Rectal smooth muscle tissue (tissue), 1 donor: ENCODE data around the gene AKAP14.

Experiments used
- H3K27ac ChIP-seq: one replicate; pipeline ENCODE4 v1.7.0; 2013; ENCODE audit warnings: low read depth, low read length, inconsistent platforms
- H3K27me3 ChIP-seq: one replicate; pipeline ENCODE4 v1.7.0; 2013; ENCODE audit warnings: low read length; ENCODE audit not compliant: control insufficient read depth, insufficient read depth
- H3K36me3 ChIP-seq: one replicate; pipeline ENCODE4 v1.7.0; 2013; ENCODE audit warnings: low read length; ENCODE audit not compliant: control insufficient read depth, insufficient read depth
- H3K4me1 ChIP-seq: one replicate; pipeline ENCODE4 v1.7.0; 2013; ENCODE audit warnings: low read length; ENCODE audit not compliant: control insufficient read depth, insufficient read depth
- H3K4me3 ChIP-seq: one replicate; pipeline ENCODE4 v1.7.0; 2013; ENCODE audit warnings: low read length
- H3K9ac ChIP-seq: one replicate; pipeline ENCODE4 v1.7.0; 2013; ENCODE audit warnings: low read length

AKAP14 gene

DNA sequence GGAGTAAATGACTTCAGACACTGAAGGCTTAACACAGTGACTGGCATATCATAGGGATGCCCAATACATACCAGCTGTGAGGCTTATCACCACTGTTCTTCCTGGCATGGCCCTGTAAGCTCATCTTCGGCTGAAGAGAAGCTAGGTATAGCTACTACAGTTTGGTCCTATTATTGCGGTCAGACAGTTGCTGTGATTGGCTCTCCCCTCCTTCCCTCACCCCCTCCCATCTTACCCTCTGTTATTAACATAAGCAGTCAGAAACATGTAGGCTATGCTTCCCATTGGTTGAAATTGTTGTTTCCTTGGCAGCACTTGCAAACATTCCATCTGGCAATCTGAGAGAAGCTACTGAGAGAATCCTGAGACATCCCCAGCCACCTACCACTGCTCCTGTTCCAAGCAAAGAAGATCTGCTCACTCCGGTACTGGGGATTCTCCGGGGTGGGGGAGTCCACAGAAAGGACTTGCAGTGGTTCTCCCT lies at the start of gene AKAP14:
TSS of gene AKAP14 (plus strand) at position 51 of the 484 bp plus-strand sequence. CDS start 7,331 bp downstream, outside the sequence.
- Histone ChIP-seq H3K9ac (no peak within 1 kb of the TSS), H3K27me3 (no peaks in the 10 kb centered on the region), H3K4me3 (no peak within 1 kb of the TSS), H3K4me1 (no peaks in the 10 kb centered on the region), H3K36me3 (no peaks in the 10 kb centered on the region), H3K27ac (no peak within 1 kb of the TSS)

DNA sequence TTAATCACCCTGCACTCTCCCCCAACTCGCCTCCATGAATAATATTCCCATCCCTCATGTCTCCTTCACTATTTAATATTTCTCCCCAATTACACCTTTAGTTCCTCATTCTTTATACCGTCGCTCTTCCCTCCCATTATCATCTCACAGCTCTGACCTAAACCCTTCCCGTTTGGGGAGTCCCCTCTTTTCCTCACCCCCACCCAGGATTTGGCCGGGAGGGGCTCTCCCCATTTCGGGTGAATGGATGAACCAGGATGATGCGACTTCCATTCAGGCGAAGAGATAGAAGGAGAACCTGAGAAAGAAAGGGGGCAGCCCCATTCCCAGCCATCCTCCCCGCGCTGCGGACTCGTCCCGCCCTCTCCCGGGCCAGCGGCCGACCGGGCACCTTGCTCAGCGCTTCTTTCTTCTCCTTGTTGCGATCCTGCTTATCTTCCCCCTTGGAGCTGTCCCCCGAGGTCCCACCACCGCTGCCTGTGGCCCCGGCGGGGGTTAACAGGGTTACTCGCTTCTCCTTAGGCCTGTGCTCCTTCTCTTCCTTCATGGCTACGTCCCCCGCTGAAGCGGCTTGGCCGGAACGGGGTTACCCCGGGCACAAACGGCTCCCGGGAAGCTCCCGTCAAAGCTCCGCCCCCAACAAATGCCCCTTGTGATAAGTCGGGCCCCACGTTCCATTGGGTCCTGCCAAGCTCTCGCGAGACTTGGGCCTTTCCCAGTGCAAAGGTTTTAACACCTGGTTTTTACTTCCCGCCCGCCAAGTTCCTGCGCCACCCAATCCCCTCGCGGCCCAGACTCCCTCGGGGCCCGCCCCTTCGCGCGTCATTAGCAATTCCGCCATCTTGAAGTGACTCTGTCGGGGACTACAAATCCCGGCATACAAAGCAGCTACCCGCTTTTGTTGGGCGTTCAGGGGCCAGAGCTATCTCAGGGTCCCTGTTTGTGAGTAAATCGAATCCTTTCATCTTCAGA lies 43.0 kb upstream of the AKAP14 start, which contains the start of gene UPF3B:
TSS of gene UPF3B (minus strand) at position 582 of the 972 bp plus-strand sequence. CDS start at position 547, 35 bp downstream.
- Histone ChIP-seq H3K36me3 (no peaks in the 10 kb centered on the region), H3K9ac (peak within 1 kb of the TSS; percentile 81), H3K27me3 (no peaks in the 10 kb centered on the region), H3K4me1 (no peaks in the 10 kb centered on the region), H3K27ac (peak within 1 kb of the TSS; percentile 77), H3K4me3 (peak within 1 kb of the TSS; percentile 69)

DNA sequence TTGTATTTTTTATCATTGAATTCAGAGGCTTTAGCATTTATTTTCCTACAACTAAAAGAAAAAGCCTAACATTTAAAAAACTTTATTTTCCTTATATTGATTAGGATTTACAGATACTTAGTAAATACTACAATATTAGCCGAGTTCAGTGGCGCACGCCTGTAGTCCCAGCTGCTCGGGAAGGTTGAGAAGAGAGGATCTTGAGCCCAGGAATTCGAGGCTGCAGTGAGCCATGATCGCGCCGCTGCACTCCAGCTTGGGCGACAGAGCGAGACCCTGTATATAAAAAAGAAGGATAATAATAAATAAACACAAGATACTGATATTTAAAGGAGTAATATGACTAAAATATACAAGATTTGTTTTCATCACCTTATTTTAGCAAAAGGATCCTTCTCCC lies 42.2 kb upstream of the AKAP14 start:
- no peak overlapping the region for H3K9ac ChIP-seq
- H3K4me3 ChIP-seq, result peak overlapping the region; percentile 52
- no peaks in the 10 kb centered on the region for H3K27me3 ChIP-seq

DNA sequence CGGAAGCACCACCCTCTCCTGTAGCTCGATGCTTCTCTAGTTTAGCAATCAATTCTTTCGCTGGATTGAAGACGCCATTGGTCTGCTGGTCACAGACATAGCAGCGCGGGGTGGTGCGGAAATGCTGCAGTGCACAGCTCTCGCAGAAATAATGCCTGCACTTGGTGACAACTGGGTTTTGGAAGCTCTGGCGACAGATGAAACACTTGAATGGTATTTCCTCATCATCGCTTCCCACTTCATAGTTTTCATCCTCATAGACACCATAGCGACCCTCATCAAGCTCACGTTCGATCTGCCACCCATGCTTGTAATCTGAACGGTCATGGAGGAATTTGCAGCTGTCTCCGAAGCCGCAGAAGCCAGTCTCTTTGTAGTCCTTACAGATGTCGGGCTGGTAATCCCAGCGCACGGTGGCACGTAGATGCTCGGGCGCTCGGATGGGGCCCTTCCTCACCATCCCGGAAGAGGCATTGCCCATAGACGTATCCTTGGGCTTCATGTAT lies 25.0 kb upstream of the AKAP14 start:
- no peaks in the 10 kb centered on the region for H3K27me3 ChIP-seq
- peak overlapping the region; percentile 59 for H3K4me3 ChIP-seq
- H3K4me1 ChIP-seq, result no peaks in the 10 kb centered on the region
- H3K9ac ChIP-seq, result peak overlapping the region; percentile 33
- H3K36me3 ChIP-seq, result no peaks in the 10 kb centered on the region
- H3K27ac ChIP-seq, result peak overlapping the region; percentile 91

More for the DNA sequence above, 42.2 kb upstream of the AKAP14 start:
- H3K4me1 ChIP-seq, result no peaks in the 10 kb centered on the region
- H3K36me3 ChIP-seq, result no peaks in the 10 kb centered on the region
- H3K27ac ChIP-seq, result peak overlapping the region; percentile 61

DNA sequence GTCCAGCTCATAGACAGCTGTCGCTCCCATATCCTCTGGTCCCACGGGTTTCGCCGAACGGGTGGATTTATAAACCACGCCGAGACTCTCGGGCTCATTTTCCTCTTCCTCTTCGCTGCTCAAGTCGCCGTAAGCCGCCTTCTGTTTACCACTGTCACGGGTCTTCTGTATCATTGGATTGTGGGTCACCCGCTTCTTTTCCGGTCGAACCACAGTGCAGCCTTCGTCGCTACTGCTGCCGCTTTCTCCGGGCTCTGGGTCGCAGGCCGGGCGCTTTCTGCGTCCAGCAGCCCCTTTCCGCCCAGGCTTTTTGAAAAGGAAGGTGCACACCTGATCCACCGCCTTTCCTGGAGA lies 24.5 kb upstream of the AKAP14 start:
- Histone ChIP-seq H3K36me3 (no peaks in the 10 kb centered on the region), H3K4me3 (peak overlapping the region; percentile 59), H3K9ac (peak overlapping the region; percentile 33), H3K4me1 (no peaks in the 10 kb centered on the region), H3K27ac (peak overlapping the region; percentile 91), H3K27me3 (no peaks in the 10 kb centered on the region)

DNA sequence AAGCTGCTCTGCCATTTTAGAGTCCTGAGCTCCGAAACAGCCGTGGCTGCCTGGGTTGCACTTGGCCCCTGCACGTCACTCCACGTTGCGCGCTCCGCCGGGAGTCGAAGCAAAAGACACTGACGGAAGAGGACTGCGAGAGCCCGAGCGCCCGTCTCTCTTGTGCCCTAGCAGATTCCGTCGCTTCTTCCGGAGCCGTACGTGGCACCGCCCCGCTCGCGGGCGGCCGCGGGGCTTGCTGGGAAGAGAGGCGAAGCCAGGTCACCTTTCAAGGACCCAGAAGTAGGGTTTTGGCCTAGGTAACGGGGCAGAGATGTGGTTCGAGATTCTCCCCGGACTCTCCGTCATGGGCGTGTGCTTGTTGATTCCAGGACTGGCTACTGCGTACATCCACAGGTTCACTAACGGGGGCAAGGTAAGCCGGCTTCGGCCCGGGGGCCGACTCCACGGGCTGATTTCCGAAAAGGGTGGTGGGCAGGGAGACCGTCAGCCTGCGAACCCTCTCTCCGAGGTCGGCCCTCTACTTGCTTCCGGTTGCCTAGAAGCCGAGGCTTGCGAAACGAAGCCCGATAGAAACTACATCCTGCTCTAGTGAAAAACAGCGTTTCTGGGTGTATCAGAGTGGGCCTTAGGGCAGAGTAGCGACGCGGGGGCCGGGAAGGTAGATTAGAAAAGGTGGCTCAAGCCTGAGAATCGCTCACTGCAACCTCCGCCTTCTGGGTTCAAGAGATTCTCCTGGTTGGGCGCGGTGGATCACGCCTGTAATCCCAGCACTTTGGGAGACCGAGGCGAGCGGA lies 23.9 kb upstream of the AKAP14 start, which contains the start of the genes NDUFA1 and RNF113A:
TSS of gene NDUFA1 (plus strand) at position 234 of the 797 bp plus-strand sequence. CDS start at position 314, 80 bp downstream.
TSS of gene RNF113A (minus strand) at position 135 of the 797 bp plus-strand sequence. CDS start at position 15, 120 bp downstream.
- no peaks in the 10 kb centered on the region for H3K36me3 ChIP-seq
- peak within 1 kb of the TSS; percentile 91 for H3K27ac ChIP-seq
- peak within 1 kb of the TSS; percentile 93 for H3K9ac ChIP-seq
- peak within 1 kb of the TSS; percentile 80 for H3K4me3 ChIP-seq
- no peaks in the 10 kb centered on the region for H3K27me3 ChIP-seq
- no peaks in the 10 kb centered on the region for H3K4me1 ChIP-seq

DNA sequence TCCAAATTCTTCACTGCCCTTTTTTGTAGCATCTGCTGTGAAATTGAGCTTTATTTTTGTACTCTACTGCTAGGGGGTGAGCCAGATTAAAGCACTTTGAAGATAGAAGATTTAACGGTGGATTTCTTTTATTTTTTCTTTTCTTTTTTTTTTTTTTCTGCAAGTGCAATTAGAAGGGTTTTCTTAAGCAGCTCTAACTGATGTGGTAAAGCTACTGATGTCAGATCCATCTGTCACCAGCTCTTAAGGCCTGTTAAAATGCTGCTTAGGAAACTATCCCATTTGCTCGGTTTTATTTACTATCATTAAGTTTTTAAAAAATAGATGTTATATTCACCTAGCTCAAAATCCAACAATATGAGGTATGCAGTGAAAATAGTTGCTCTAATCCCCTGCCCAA lies 17.0 kb upstream of the AKAP14 start:
- Histone ChIP-seq H3K9ac (no peak overlapping the region), H3K4me3 (no peak overlapping the region), H3K27me3 (no peaks in the 10 kb centered on the region), H3K36me3 (no peaks in the 10 kb centered on the region), H3K27ac (no peak overlapping the region), H3K4me1 (no peaks in the 10 kb centered on the region)

DNA sequence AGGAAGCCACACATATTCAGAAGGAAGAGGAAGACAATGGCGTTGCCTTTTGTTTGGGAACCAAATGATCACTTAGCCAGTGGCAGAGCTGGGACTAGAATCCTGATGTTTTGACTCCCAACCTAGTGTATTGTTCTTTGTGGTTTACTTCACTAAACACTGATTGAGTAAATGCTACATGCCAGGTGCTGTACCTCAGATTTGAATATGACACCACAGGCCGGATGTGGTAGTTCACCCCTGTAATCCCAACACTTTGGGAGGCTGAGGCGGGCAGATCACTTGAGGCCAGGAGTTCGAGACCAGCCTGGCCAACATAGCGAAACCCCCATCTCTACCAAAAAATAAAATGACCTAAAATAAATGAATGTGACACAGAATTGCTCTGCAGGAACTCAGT lies 15.6 kb upstream of the AKAP14 start:
- no peak overlapping the region for H3K4me3 ChIP-seq
- H3K36me3 ChIP-seq, result no peaks in the 10 kb centered on the region
- H3K4me1 ChIP-seq, result no peaks in the 10 kb centered on the region
- H3K27me3 ChIP-seq, result no peaks in the 10 kb centered on the region
- H3K27ac ChIP-seq, result no peak overlapping the region
- H3K9ac ChIP-seq, result no peak overlapping the region

DNA sequence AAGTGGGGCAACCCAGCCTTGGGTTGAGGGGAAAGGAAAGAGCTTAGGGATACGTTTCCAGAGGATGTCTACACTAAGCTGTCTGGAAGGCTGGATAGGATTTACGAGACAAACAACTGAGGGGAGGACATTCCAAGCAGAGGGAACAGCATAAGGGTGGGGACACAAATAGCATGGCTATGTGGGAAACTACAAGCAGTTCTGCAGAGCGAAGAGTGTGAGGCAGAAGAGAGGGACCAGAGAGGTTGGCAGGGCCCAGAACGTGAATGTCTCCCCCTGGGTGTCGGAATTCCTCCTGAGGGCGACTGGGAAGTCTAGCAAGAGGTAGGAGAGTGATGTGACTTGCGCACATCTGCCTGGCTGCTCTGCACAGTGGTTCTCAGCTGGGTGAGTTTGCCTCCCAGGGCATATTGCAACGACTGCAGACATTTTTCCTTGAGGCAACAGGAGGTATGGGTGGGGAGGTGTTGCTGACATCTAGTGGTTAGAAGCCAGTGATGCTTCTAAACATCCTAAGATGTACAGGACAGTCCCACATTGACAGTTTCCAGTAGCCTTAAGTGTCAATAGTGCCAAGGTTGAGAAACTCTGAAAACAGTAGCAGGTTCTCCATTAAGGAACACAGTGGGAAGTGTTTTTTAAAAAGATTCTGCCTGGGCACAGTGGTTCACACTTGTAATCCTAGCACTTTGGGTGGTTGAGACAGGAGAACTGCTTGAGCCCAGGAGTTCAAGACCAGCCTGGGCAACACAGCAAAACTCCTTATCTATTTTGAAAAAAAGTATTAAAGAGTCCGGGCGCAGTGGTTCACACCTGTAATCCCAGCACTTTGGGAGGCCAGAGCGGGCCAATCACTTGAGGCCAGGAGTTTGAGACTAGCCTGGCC lies 14.9 kb upstream of the AKAP14 start:
- Histone ChIP-seq H3K4me1 (no peaks in the 10 kb centered on the region), H3K9ac (no peak overlapping the region), H3K36me3 (no peaks in the 10 kb centered on the region), H3K4me3 (no peak overlapping the region), H3K27me3 (no peaks in the 10 kb centered on the region), H3K27ac (no peak overlapping the region)

DNA sequence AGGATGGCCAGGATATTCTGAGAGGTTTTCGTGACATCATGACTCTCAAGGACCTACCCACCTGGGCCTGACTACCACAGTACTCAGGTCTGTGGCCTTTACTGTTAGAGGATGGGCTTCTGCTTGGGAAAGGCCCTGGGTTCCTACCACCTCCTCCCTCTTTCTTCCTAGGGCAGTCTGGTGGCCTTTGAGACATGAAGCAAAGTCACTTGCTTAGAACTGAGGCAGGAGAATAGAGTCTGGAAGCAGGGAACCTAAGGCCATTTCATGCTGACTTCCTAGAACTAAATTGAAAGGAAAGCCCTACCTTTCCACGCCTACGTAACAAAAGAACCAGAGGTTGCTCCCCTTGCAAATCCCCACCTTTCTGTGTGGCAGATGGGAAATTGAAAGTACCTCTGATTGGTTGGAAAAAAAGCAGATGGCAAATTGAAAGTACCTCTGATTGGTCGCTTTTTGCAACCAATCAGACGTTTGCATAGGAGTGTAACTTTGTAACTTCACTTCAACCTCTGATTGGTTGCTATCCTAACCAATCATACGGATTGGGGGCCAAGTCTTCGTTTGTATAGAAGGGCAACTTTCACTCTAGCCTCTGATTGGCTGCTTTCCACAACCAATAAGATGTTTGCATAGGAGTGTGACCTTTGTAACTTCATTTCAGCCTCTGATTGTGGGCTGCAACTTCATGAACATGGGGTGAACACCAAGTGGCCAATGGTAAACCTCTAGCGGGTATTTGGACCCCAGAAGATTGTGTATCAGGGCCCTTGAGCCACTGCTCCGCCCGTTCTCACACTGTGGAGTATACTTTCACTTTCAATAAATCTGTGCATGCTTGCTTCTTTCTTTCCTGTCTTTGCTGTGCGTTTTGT lies 9.9 kb upstream of the AKAP14 start:
- Histone ChIP-seq H3K4me1 (no peaks in the 10 kb centered on the region), H3K27me3 (peaks cover 3% of the 10 kb centered on the region), H3K4me3 (peak overlapping the region; percentile 40), H3K9ac (no peak overlapping the region), H3K27ac (no peak overlapping the region), H3K36me3 (no peaks in the 10 kb centered on the region)
